ENCODE data around the gene SERPINA6.
"Not testable (repeated sequence)": the region's sequence is repeated elsewhere in the genome, so short reads cannot be mapped to it uniquely, and the experiment has no call there.

The SERPINA6 gene

GRCh38 chr14:94285158-94285557 is 38.0 kb downstream of the SERPINA6 start:
- TF ChIP-seq CTCF (IDR thresholded peaks at IDR 0.05; ENCODE audit: low read length, missing control alignments) = no peak
- DNase-seq (ENCODE audit: low read depth) = no peak
- no peak overlapping the region for H3K4me3 ChIP-seq (replicated peaks; ENCODE audit: low read depth, low read length)

- no peak for DNase-seq (ENCODE audit: low read depth)
- H3K4me3 ChIP-seq (replicated peaks; ENCODE audit: low read depth, low read length) = no peak overlapping the region
- TF ChIP-seq CTCF (IDR thresholded peaks at IDR 0.05; ENCODE audit: low read length, missing control alignments) = no peak
These were observed 38.9 kb downstream of the SERPINA6 start for GRCh38 chr14:94284221-94284620.

- H3K4me3 ChIP-seq (replicated peaks; ENCODE audit: low read depth, low read length) = no peak overlapping the region
- no peak for DNase-seq (ENCODE audit: low read depth)
- no peak for TF ChIP-seq CTCF (IDR thresholded peaks at IDR 0.05; ENCODE audit: low read length, missing control alignments)
These were observed 40.0 kb downstream of the SERPINA6 start for GRCh38 chr14:94282991-94283723.

GRCh38 chr14:94278731-94279130 is 44.4 kb downstream of the SERPINA6 start:
- no peak for DNase-seq (ENCODE audit: low read depth)
- no peak overlapping the region for H3K4me3 ChIP-seq (replicated peaks; ENCODE audit: low read depth, low read length)
- TF ChIP-seq CTCF (IDR thresholded peaks at IDR 0.05; ENCODE audit: low read length, missing control alignments) = no peak

DNA sequence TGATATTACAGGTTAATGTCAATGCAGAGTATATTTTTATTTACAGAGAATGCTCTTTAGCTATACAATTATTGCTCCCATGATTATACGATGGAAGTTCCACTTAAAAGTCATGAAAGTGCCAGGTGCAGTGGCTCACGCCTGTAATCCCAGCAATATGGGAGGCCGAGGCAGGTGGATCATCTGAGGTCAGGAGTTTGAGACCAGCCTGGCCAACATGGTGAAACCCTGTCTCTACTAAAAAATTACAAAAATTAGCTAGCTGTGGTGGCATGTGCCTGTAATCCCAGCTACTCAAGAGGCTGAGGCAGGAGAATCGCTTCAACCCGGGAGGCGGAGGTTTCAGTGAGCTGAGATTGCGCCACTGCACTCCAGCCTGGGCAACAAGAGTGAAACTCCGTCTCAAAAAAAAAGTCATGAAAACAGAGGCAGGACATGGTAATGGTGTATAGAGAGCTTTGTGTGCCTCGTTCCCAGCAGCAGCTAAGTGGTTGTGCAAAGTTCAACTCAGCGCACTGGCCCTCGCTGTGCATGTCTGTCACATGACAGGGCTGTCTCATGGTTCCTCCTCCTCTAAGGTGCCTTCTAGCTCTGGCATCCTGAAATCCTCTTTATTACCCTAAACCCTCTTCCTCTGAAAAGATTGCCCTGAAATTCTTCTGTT is 46.1 kb downstream of the SERPINA6 start:
- DNase-seq (ENCODE audit: low read depth); H3K4me3 ChIP-seq (replicated peaks; ENCODE audit: low read depth, low read length): not testable (repeated sequence)

DNA sequence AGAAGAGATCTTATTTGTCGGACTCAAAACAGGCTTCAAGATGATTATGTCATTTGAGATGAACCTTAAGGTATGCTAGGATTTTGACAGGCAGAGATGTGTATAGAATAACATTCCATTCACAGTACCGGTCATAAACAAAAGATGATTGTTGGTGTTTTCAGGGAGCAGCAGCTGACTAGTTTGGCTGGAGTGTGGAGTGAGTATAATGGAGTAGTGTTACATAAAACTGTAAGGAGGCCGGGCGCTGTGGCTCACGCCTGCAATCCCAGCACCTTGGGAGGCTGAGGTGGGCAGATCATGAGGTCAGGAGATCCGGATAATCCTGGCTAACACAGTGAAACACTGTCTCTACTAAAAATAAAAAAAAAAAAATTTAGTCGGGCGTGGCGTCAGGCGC is 54.0 kb downstream of the SERPINA6 start:
- no peak overlapping the region for H3K4me3 ChIP-seq (replicated peaks; ENCODE audit: low read depth, low read length)
- DNase-seq (ENCODE audit: low read depth) = no peak
- TF ChIP-seq CTCF (IDR thresholded peaks at IDR 0.05; ENCODE audit: low read length, missing control alignments) = no peak

DNA sequence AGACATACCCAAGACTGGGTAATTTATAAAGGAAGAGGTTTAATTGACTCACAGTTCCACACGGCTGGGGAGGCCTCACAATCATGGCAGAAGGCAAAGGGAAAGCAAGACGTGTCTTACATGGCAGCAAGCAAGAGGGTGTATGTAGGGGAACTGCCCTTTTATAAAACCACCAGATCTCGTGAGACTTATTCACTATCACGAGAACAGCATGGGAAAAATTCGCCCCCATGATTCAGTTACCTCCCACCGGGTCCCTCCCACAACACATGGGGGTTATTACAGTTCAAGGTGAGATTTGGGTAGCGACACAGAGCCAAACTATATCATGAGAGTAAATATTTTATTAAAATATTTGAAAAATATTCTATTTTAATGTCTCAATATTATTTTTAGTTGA is 54.6 kb downstream of the SERPINA6 start:
- not testable (repeated sequence) for H3K4me3 ChIP-seq (replicated peaks; ENCODE audit: low read depth, low read length); DNase-seq (ENCODE audit: low read depth)

- no peak for DNase-seq (ENCODE audit: low read depth)
- no peak for TF ChIP-seq CTCF (IDR thresholded peaks at IDR 0.05; ENCODE audit: low read length, missing control alignments)
- no peak overlapping the region for H3K4me3 ChIP-seq (replicated peaks; ENCODE audit: low read depth, low read length)
These were observed 55.8 kb downstream of the SERPINA6 start for GRCh38 chr14:94267352-94267751.

- H3K4me3 ChIP-seq (replicated peaks; ENCODE audit: low read depth, low read length); DNase-seq (ENCODE audit: low read depth): not testable (repeated sequence)
These were observed 58.9 kb downstream of the SERPINA6 start for GRCh38 chr14:94264195-94264594.
